GM18951 (cell line): ENCODE data around the gene KLK10.
"Not testable (repeated sequence)": the region's sequence is repeated elsewhere in the genome, so short reads cannot be mapped to it uniquely, and the experiment has no call there.

Experiments
- POLR2A ChIP-seq: IDR thresholded peaks from 4 replicates; pipeline ENCODE4 v1.6.1; 2011; ENCODE audit warnings: mild to moderate bottlenecking; ENCODE audit not compliant: insufficient read length, insufficient read depth; ENCODE audit errors: extremely low read depth
- in situ Hi-C: fragments of 300-500 bp; cut with MboI; formaldehyde crosslinking; loops from one replicate; pipeline ENCODE4 v1.12.0; 2022; ENCODE audit warnings: low sequenced_read_pairs, mixed read lengths, inconsistent platforms; ENCODE audit not compliant: unreplicated experiment

KLK10 gene

DNA sequence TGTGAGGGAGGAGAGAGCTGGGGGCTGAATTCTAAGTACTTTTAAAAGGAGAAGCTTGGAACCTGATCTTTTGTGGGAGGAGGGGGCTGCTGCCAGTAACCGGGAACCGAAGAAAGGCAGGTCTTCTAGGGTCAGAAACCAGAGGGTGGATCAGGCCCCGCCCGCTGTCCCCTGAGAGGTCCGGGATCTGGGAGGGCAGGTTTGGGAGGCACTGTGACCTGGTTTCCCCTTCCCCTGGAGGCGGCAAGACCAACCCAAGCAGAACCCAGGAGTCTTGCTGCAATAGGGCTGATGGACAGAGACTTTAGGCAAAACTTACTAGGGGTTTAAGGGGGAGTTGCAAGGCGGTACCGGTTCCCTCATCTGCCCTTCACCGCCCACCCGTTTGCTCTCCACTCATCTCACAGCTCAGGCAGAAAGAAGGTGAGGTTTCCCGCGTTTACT, 17.4 kb downstream of the KLK10 start:
- in situ Hi-C loops = no loop called here
- no peak for TF ChIP-seq POLR2A

- in situ Hi-C loops = no loop called here
- no peak for TF ChIP-seq POLR2A
Observed at GRCh38 chr19:51001515-51001914, 18.0 kb downstream of the KLK10 start, which contains the start of gene KLK8. Gene KLK8 (minus strand): TSS chr19:51001604. CDS start chr19:51001167, 437 bp downstream.

GRCh38 chr19:51000981-51001380, 18.5 kb downstream of the KLK10 start:
- in situ Hi-C loops = no loop called here
- no peak for TF ChIP-seq POLR2A

GRCh38 chr19:51000426-51000825, 19.1 kb downstream of the KLK10 start:
- TF ChIP-seq POLR2A = no peak
- in situ Hi-C loops = no loop called here

GRCh38 chr19:50998686-50999085, 20.8 kb downstream of the KLK10 start:
- TF ChIP-seq POLR2A = no peak
- in situ Hi-C loops = no loop called here

- in situ Hi-C loops = no loop called here
- TF ChIP-seq POLR2A = no peak
Observed at GRCh38 chr19:50998061-50998460, 21.4 kb downstream of the KLK10 start.

- in situ Hi-C loops = no loop called here
- no peak for TF ChIP-seq POLR2A
Observed at GRCh38 chr19:50994129-50994528, 25.4 kb downstream of the KLK10 start.

GRCh38 chr19:50992666-50993035, 26.9 kb downstream of the KLK10 start:
- in situ Hi-C loops = no loop called here
- TF ChIP-seq POLR2A = no peak

GRCh38 chr19:50984416-50984815, 35.1 kb downstream of the KLK10 start:
- in situ Hi-C loops = not testable (repeated sequence)

DNA sequence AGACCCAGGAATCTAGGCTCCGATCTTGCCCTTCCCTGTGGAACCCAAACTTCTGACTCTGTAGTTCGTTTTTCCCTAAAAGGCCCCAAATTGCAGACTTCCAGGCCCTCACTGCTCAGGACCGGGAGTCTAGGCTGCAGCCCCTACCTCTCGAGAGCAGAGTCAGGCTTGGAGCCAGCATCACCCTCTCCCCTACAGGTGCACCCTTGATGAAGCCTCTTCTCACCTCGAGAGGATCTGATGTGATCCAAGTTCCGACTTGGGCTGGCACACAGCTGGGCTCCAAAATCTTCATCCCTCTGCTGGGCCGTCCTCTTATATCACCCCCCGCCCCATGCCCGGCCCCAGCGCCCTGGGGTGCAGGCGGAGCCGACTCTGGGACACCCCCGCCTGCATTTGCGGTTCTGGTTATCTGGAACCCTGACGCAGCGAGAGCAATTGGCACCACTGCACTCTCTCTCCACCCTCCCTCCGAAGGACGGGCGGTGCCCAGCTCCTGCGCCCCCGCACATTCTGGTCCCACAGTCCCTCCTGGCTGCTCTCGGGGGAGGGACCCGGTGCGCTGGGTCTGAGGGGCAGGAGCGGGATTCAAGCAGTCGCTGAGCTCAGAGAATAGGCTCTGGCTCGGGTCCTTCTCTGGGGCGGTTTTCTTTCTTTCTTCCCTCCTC, 35.8 kb downstream of the KLK10 start, which contains the start of gene KLK7:
Gene KLK7 (minus strand): TSS at position 293 of the 668 bp plus-strand sequence. CDS start 1,518 bp downstream, outside the sequence.
- no peak for TF ChIP-seq POLR2A
- in situ Hi-C loops = no loop called here

DNA sequence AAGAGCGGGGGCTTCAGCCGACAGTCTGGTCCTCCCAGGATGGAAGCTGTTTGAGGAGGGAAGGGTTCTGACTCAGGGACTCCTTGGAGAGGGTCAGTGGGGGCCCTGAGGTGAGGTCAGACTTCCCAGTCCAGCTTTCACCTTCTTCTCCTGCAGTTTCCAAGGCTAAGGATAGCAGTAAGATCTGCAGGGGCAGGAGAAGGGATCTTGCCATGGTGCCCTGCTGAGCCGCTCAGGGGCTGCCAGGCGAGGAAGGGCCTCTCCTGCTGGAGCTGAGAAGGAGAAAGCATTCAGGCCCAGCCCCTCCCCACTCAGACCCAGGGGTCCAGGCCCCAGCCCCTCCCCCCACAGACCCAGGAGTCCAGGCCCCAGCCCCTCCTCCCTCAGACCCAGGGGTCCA, 37.3 kb downstream of the KLK10 start:
- TF ChIP-seq POLR2A = no peak
- in situ Hi-C loops = no loop called here

DNA sequence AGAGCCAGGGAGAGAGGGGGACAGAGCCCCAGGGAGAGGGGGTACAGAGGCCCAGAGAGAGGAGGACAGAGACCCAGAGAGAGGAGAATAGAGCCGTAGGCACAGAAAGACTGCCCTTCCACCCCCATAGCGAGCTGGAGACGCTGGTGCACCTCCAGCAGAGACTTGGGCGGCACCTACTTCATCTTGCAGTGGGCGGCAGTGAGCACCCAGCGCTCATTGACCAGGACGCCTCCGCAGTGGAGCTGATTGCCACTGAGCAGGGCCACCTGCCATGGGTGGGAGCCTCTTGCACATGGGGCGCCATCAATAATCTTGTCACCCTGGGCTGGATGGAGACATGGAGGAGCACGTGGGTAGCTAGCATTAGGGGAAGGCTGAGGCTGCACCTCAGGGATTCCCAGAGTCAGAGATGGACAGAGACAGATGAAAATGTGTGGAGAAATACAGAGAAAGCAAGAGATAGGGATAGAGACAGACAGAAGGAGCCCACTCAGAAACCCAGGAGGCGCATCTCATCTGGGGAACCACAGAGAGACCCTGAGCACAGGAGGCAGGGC, 37.8 kb downstream of the KLK10 start:
- TF ChIP-seq POLR2A = no peak
- in situ Hi-C loops = no loop called here

- in situ Hi-C loops = no loop called here
- no peak for TF ChIP-seq POLR2A
Observed at GRCh38 chr19:50980208-50980607, 39.3 kb downstream of the KLK10 start.

DNA sequence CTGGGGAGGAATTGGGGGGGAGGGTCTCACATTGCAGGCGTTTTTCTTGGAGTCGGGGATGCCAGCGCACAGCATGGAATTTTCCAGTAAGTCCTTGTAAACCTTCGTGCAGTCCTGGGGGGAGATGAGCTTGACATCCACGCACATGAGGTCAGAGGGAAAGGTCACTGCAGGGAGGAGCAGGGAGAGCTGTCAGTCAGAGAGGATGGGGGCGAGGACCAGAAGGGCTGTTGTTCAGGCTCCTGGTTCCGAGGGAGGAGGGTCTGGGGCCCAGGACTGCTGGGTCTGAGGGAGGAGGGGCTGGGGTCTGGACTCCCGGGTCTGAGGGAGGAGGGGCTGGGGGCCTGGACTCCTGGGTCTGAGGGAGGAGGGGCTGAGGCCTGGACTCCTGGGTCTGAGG, 39.8 kb downstream of the KLK10 start:
- in situ Hi-C loops = no loop called here
- TF ChIP-seq POLR2A = no peak
